ENCODE data around the gene PPP2R5D.
A peak's percentile ranks its signal among the peaks of the same experiment; 100 is the strongest.
"Not testable (repeated sequence)": the region's sequence is repeated elsewhere in the genome, so short reads cannot be mapped to it uniquely, and the experiment has no call there.

PPP2R5D gene

GRCh38 chr6:42984001-42984923 lies at the start of gene PPP2R5D:
TSS of gene PPP2R5D (plus strand) at chr6:42984570. CDS start at chr6:42984678, 108 bp downstream.
- DNase-seq (ENCODE audit: low spot score): peak; percentile 99

- DNase-seq (ENCODE audit: low spot score): no peak
Measured at GRCh38 chr6:42935322-42935721, 49.0 kb upstream of the PPP2R5D start.

- DNase-seq (ENCODE audit: low spot score): no peak
Measured at GRCh38 chr6:42936398-42936797, 48.0 kb upstream of the PPP2R5D start.

- no peak for DNase-seq (ENCODE audit: low spot score)
Measured at GRCh38 chr6:42937548-42938427, 46.6 kb upstream of the PPP2R5D start.

GRCh38 chr6:42938428-42938796 lies 46.0 kb upstream of the PPP2R5D start:
- DNase-seq (ENCODE audit: low spot score): no peak

- DNase-seq (ENCODE audit: low spot score): no peak
Measured at GRCh38 chr6:42938987-42939809, 45.2 kb upstream of the PPP2R5D start.

- no peak for DNase-seq (ENCODE audit: low spot score)
Measured at GRCh38 chr6:42939810-42940167, 44.6 kb upstream of the PPP2R5D start.

GRCh38 chr6:42940493-42941045 lies 43.8 kb upstream of the PPP2R5D start:
- DNase-seq (ENCODE audit: low spot score): no peak

- not testable (repeated sequence) for DNase-seq (ENCODE audit: low spot score)
Measured at GRCh38 chr6:42941356-42941755, 43.0 kb upstream of the PPP2R5D start.

- DNase-seq (ENCODE audit: low spot score): no peak
Measured at GRCh38 chr6:42942444-42942843, 41.9 kb upstream of the PPP2R5D start.

GRCh38 chr6:42947950-42948349 lies 36.4 kb upstream of the PPP2R5D start:
- DNase-seq (ENCODE audit: low spot score): no peak

- no peak for DNase-seq (ENCODE audit: low spot score)
Measured at GRCh38 chr6:42952389-42952788, 32.0 kb upstream of the PPP2R5D start.

- DNase-seq (ENCODE audit: low spot score): not testable (repeated sequence)
Measured at GRCh38 chr6:42954405-42954804, 30.0 kb upstream of the PPP2R5D start.

- no peak for DNase-seq (ENCODE audit: low spot score)
Measured at GRCh38 chr6:42958125-42958524, 26.2 kb upstream of the PPP2R5D start.

- DNase-seq (ENCODE audit: low spot score): no peak
Measured at GRCh38 chr6:42959917-42960242, 24.5 kb upstream of the PPP2R5D start.

GRCh38 chr6:42960243-42961019 lies 23.9 kb upstream of the PPP2R5D start, which contains the start of gene GNMT:
TSS of gene GNMT (plus strand) at chr6:42960754. CDS start at chr6:42960768, 14 bp downstream.
- DNase-seq (ENCODE audit: low spot score): no peak

- DNase-seq (ENCODE audit: low spot score): no peak
Measured at GRCh38 chr6:42961020-42961470, 23.3 kb upstream of the PPP2R5D start.

GRCh38 chr6:42962096-42962495 lies 22.3 kb upstream of the PPP2R5D start:
- no peak for DNase-seq (ENCODE audit: low spot score)

- DNase-seq (ENCODE audit: low spot score): no peak
Measured at GRCh38 chr6:42962502-42963178, 21.7 kb upstream of the PPP2R5D start.

- no peak for DNase-seq (ENCODE audit: low spot score)
Measured at GRCh38 chr6:42963179-42963854, 21.1 kb upstream of the PPP2R5D start.

All from Ammon's horn (tissue), 1 donor.